ENCODE measurements around the gene DMD. TPM values are rescaled to one million over a fixed set of nuclear protein-coding genes. Genes with fewer than 3 reads are reported as not detected.

DMD gene
- total RNA-seq (2021; fragmentation: NEBNext Ultra II Directional; extraction: Animal tissue kit (Norgen Biotek cat#: 25700)): 1 to 10 TPM; 4.9 to 6.0 (median 5.5) TPM
- long read RNA-seq, full-length matches to known transcripts: 5 of 8 reads
- long read RNA-seq, partial matches to known transcripts: 1 of 8 reads
- long read RNA-seq, other reads (novel, unspliced or antisense): 2 of 8 reads

DNA sequence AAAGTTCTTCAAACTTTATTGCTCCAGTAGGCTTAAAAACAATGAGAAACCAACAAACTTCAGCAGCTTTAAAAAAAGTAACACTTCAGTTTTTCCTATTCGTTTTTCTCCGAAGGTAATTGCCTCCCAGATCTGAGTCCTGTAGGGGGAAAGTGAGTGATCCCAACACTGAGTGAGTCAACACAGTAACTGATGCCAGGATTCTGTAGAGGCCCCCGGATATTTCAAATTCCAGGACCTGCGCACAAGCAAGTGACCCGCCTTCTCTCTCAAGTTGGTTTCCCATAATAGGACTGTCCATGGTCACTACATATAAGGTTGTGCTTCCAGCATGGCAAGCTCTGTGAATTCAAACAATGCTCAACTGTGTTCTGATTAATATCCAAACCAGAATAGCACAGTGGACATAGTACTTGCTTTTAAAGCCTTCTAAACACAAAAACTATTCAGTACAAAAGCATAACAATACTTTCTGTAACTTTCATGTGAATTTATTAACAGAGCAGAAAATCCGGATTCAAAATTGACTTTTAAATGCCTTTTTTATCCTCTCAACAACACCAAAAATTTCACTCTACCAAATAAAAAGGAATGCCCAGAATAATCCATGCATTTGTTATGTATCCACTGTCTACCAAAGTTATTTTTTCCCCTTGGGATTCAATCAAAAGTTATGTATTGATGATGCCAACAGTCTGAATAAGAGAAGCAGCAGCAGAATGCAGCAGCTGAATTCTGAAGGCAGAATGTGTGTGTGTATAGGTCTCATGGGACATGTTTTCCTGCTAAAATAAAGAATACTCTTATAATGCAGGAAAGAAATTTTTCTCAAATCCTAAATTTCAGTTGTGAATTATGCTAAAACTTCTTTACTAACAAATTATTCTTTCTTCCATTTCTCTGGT lies at the start of gene DMD:
TSS of gene DMD (minus strand) at position 194 of the 905 bp plus-strand sequence. CDS start 237 bp downstream, outside the sequence.
- TF ChIP-seq, protein P1, sequence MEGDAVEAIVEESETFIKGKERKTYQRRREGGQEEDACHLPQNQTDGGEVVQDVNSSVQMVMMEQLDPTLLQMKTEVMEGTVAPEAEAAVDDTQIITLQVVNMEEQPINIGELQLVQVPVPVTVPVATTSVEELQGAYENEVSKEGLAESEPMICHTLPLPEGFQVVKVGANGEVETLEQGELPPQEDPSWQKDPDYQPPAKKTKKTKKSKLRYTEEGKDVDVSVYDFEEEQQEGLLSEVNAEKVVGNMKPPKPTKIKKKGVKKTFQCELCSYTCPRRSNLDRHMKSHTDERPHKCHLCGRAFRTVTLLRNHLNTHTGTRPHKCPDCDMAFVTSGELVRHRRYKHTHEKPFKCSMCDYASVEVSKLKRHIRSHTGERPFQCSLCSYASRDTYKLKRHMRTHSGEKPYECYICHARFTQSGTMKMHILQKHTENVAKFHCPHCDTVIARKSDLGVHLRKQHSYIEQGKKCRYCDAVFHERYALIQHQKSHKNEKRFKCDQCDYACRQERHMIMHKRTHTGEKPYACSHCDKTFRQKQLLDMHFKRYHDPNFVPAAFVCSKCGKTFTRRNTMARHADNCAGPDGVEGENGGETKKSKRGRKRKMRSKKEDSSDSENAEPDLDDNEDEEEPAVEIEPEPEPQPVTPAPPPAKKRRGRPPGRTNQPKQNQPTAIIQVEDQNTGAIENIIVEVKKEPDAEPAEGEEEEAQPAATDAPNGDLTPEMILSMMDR (IDR thresholded peaks at IDR 0.05): no peak
- no peaks in the 10 kb centered on the region for H3K4me1 Mint-ChIP-seq (ENCODE audit: low read depth)

DNA sequence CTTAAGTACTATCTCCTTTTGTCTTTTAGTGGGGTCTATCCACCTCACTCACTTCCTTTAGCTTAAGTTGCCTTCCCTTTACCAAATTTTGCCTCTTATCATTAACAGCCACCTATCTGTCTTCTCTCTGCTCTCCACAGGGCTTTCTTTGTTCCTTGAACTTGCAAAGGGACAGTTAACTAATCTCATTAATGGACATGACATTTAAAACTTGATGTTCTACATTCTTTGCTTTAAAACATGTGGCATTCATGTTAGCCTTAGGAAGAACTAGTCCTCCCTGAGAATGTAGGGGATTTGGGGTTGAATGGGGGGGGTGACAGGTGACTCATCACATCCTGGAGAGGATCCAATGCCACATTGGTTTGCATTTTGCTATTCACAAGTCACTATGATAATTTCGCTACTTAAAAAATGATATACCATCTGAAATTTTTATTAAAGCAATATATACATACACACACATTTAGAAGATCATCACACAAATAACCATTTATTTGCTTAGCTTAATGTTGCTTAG lies 41.0 kb upstream of the DMD start:
- H3K4me1 Mint-ChIP-seq (ENCODE audit: low read depth): no peaks in the 10 kb centered on the region
- H3K36me3 Mint-ChIP-seq (ENCODE audit: low read depth): no peaks in the 10 kb centered on the region
- H3K4me3 Mint-ChIP-seq: no peak overlapping the region
- H3K27ac Mint-ChIP-seq: no peak overlapping the region
- no peaks in the 10 kb centered on the region for H3K9me3 Mint-ChIP-seq
- DNase-seq: no peak
- H3K27me3 Mint-ChIP-seq (ENCODE audit: insufficient read depth): no peaks in the 10 kb centered on the region
- TF ChIP-seq, protein P1 (IDR thresholded peaks at IDR 0.05): no peak

More for the DNA sequence above, at the start of gene DMD:
- no peak within 1 kb of the TSS for H3K27ac Mint-ChIP-seq
- no peak within 1 kb of the TSS for H3K4me3 Mint-ChIP-seq
- no peaks in the 10 kb centered on the region for H3K27me3 Mint-ChIP-seq (ENCODE audit: insufficient read depth)
- no peak for DNase-seq
- H3K36me3 Mint-ChIP-seq (ENCODE audit: low read depth): no peaks in the 10 kb centered on the region
- no peaks in the 10 kb centered on the region; the same call in 1 of the 2 replicates for H3K9me3 Mint-ChIP-seq

DNA sequence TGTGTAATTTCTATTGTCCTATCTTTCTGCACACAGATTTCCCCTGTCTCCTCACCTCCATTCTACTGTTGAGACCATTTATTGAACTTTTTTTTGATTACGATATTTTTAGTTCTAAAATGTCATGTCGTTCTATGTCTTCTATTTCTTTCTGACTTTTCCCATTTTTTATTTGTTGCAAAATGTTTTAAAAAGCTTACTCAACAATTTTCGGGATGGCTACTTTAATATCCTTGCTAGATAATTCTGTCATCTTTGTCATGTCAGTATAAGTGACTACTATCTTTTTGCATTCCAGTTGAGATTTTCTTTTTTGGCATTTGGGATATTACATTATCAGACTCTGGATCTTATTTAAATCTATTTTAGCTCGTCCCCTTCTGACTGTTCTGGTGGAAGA lies 7.5 kb upstream of the DMD start:
- H3K27ac Mint-ChIP-seq: no peak overlapping the region
- H3K9me3 Mint-ChIP-seq: peaks cover 7% of the 10 kb centered on the region
- no peaks in the 10 kb centered on the region for H3K4me1 Mint-ChIP-seq (ENCODE audit: low read depth)
- DNase-seq: no peak
- TF ChIP-seq, protein P1 (IDR thresholded peaks at IDR 0.05): no peak
- H3K36me3 Mint-ChIP-seq (ENCODE audit: low read depth): no peaks in the 10 kb centered on the region
- no peaks in the 10 kb centered on the region for H3K27me3 Mint-ChIP-seq (ENCODE audit: insufficient read depth)
- H3K4me3 Mint-ChIP-seq: no peak overlapping the region

DNA sequence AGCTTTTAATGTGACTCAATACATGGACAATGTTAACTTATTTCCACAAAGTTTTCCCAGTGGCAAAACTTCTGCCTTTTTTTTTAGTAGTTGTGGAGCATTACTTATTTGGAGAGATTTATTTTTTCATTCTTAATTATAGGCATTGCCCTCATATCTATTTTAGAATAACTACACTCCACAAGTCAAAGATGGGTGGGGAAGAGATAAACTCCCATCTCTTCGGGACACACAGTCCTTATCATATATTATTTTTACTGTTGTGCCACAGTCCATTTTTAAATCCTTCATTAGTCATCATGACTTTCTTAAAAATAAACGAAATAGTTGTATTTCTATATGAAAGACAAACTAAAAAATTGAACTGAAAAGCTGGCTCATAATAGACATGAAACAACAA lies 1.2 kb downstream of the DMD start:
- TF ChIP-seq, protein P1 (IDR thresholded peaks at IDR 0.05): no peak
- Mint-ChIP-seq H3K27ac (no peak overlapping the region), H3K4me1 (ENCODE audit: low read depth) (no peaks in the 10 kb centered on the region), H3K27me3 (ENCODE audit: insufficient read depth) (no peaks in the 10 kb centered on the region), H3K4me3 (no peak overlapping the region), H3K9me3 (no peaks in the 10 kb centered on the region), H3K36me3 (ENCODE audit: low read depth) (no peaks in the 10 kb centered on the region)
- no peak for DNase-seq

DNA sequence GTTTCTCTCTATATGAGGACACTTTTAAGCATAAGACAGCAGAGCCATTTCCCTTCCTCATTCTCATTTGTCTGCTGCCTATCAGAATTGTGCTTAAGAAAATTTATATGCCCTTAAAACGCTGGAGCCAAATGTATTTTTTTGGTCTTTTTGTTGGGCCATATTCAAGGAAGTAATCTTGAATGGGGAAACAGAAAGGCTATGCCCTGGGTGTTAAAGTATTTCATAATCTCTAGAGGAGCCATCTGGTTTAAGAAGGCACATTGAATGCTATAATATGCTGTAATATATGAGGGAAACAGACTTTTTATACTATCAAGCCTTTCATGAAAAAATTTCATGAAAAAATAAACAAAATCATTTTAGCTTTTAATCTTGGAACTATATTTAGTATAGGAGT lies 4.3 kb downstream of the DMD start:
- Mint-ChIP-seq H3K27me3 (ENCODE audit: insufficient read depth) (no peaks in the 10 kb centered on the region), H3K4me3 (no peak overlapping the region), H3K4me1 (ENCODE audit: low read depth) (no peaks in the 10 kb centered on the region), H3K9me3 (0 out of 2 replicates have a peak, but pooled peaks cover 4% of the 10 kb centered on the region), H3K27ac (no peak overlapping the region), H3K36me3 (ENCODE audit: low read depth) (no peaks in the 10 kb centered on the region)
- TF ChIP-seq, protein P1 (IDR thresholded peaks at IDR 0.05): no peak
- no peak for DNase-seq

Data from HFFc6 (cell line).